ENCODE results near the gene PAQR5.
"Not testable (repeated sequence)": the region's sequence is repeated elsewhere in the genome, so short reads cannot be mapped to it uniquely, and the experiment has no call there.

The PAQR5 gene

GRCh38 chr15:69439623-69440022 lies 140.9 kb downstream of the PAQR5 start:
- ATAC-seq (ENCODE audit: insufficient read depth, low read depth) (no peak), DNase-seq (no peak)
- Histone ChIP-seq H3K36me3 (ENCODE audit: insufficient read depth, low read length) (peaks cover 86% of the 10 kb centered on the region), H3K4me2 (ENCODE audit: insufficient read depth, low read length) (no peak overlapping the region), H2AFZ (ENCODE audit: low read depth, low read length) (no peak overlapping the region), H3K79me2 (ENCODE audit: insufficient read depth, low read length) (no peaks in the 10 kb centered on the region), H3K27ac (ENCODE audit: low read length) (no peak overlapping the region), H3K27me3 (ENCODE audit: insufficient read depth, low read length, poor library complexity) (no peaks in the 10 kb centered on the region), H3K4me3 (ENCODE audit: low read depth in 1 of 2, low read length in 2 of 2) (no peak overlapping the region), H4K20me1 (ENCODE audit: insufficient read depth, low read length) (no peaks in the 10 kb centered on the region), H3K9me3 (ENCODE audit: insufficient read depth, low read length, severe bottlenecking) (no peaks in the 10 kb centered on the region), H3K9ac (ENCODE audit: low read depth, low read length) (no peak overlapping the region), H3K4me1 (ENCODE audit: insufficient read depth, low read length) (no peaks in the 10 kb centered on the region)
- TF ChIP-seq CTCF (IDR thresholded peaks at IDR 0.05; ENCODE audit: borderline replicate concordance, extremely low read depth, low read length, poor library complexity, severe bottlenecking): no peak
- TF ChIP-seq EZH2 (IDR thresholded peaks at IDR 0.05; ENCODE audit: borderline replicate concordance, low read depth, low read length, severe bottlenecking): no peak

GRCh38 chr15:69443032-69443611 lies 144.4 kb downstream of the PAQR5 start:
- no peaks in the 10 kb centered on the region for H4K20me1 ChIP-seq (ENCODE audit: insufficient read depth, low read length)
- no peak for TF ChIP-seq EZH2 (IDR thresholded peaks at IDR 0.05; ENCODE audit: borderline replicate concordance, low read depth, low read length, severe bottlenecking)
- H3K9ac ChIP-seq (ENCODE audit: low read depth, low read length): no peak overlapping the region
- no peaks in the 10 kb centered on the region for H3K9me3 ChIP-seq (ENCODE audit: insufficient read depth, low read length, severe bottlenecking)
- H3K4me2 ChIP-seq (ENCODE audit: insufficient read depth, low read length): no peak overlapping the region
- DNase-seq: no peak
- H3K27ac ChIP-seq (ENCODE audit: low read length): no peak overlapping the region
- H3K4me1 ChIP-seq (ENCODE audit: insufficient read depth, low read length): no peaks in the 10 kb centered on the region
- ATAC-seq (ENCODE audit: insufficient read depth, low read depth): no peak
- H2AFZ ChIP-seq (ENCODE audit: low read depth, low read length): no peak overlapping the region
- no peaks in the 10 kb centered on the region for H3K79me2 ChIP-seq (ENCODE audit: insufficient read depth, low read length)
- H3K4me3 ChIP-seq (ENCODE audit: low read depth in 1 of 2, low read length in 2 of 2): no peak overlapping the region
- H3K27me3 ChIP-seq (ENCODE audit: insufficient read depth, low read length, poor library complexity): no peaks in the 10 kb centered on the region
- H3K36me3 ChIP-seq (ENCODE audit: insufficient read depth, low read length): peaks cover 86% of the 10 kb centered on the region

- no peaks in the 10 kb centered on the region for H3K9me3 ChIP-seq (ENCODE audit: insufficient read depth, low read length, severe bottlenecking)
- H3K36me3 ChIP-seq (ENCODE audit: insufficient read depth, low read length): peaks cover 70% of the 10 kb centered on the region
- H3K27me3 ChIP-seq (ENCODE audit: insufficient read depth, low read length, poor library complexity): no peaks in the 10 kb centered on the region
- H2AFZ ChIP-seq (ENCODE audit: low read depth, low read length): no peak overlapping the region
- no peaks in the 10 kb centered on the region for H3K4me1 ChIP-seq (ENCODE audit: insufficient read depth, low read length)
- DNase-seq (no peak), ATAC-seq (ENCODE audit: insufficient read depth, low read depth) (no peak)
- H3K9ac ChIP-seq (ENCODE audit: low read depth, low read length): no peak overlapping the region
- H3K27ac ChIP-seq (ENCODE audit: low read length): no peak overlapping the region
- TF ChIP-seq EZH2 (IDR thresholded peaks at IDR 0.05; ENCODE audit: borderline replicate concordance, low read depth, low read length, severe bottlenecking) (no peak), CTCF (IDR thresholded peaks at IDR 0.05; ENCODE audit: borderline replicate concordance, extremely low read depth, low read length, poor library complexity, severe bottlenecking) (no peak)
- H3K4me3 ChIP-seq (ENCODE audit: low read depth in 1 of 2, low read length in 2 of 2): no peak overlapping the region
- no peaks in the 10 kb centered on the region for H4K20me1 ChIP-seq (ENCODE audit: insufficient read depth, low read length)
- H3K4me2 ChIP-seq (ENCODE audit: insufficient read depth, low read length): no peak overlapping the region
- H3K79me2 ChIP-seq (ENCODE audit: insufficient read depth, low read length): no peaks in the 10 kb centered on the region
Measured at GRCh38 chr15:69444686-69445085, 146.0 kb downstream of the PAQR5 start.

- TF ChIP-seq CTCF (IDR thresholded peaks at IDR 0.05; ENCODE audit: borderline replicate concordance, extremely low read depth, low read length, poor library complexity, severe bottlenecking) (no peak), EZH2 (IDR thresholded peaks at IDR 0.05; ENCODE audit: borderline replicate concordance, low read depth, low read length, severe bottlenecking) (no peak)
- Histone ChIP-seq H3K79me2 (ENCODE audit: insufficient read depth, low read length) (no peaks in the 10 kb centered on the region), H3K9ac (ENCODE audit: low read depth, low read length) (no peak overlapping the region), H3K27me3 (ENCODE audit: insufficient read depth, low read length, poor library complexity) (no peaks in the 10 kb centered on the region), H3K4me3 (ENCODE audit: low read depth in 1 of 2, low read length in 2 of 2) (no peak overlapping the region), H2AFZ (ENCODE audit: low read depth, low read length) (no peak overlapping the region), H3K27ac (ENCODE audit: low read length) (no peak overlapping the region), H3K36me3 (ENCODE audit: insufficient read depth, low read length) (peaks cover 49% of the 10 kb centered on the region), H3K4me1 (ENCODE audit: insufficient read depth, low read length) (peaks cover 11% of the 10 kb centered on the region), H3K9me3 (ENCODE audit: insufficient read depth, low read length, severe bottlenecking) (no peaks in the 10 kb centered on the region), H4K20me1 (ENCODE audit: insufficient read depth, low read length) (no peaks in the 10 kb centered on the region), H3K4me2 (ENCODE audit: insufficient read depth, low read length) (no peak overlapping the region)
- ATAC-seq (ENCODE audit: insufficient read depth, low read depth) (no peak), DNase-seq (no peak)
Measured at GRCh38 chr15:69446953-69447352, 148.2 kb downstream of the PAQR5 start.

GRCh38 chr15:69450221-69450620 lies 151.5 kb downstream of the PAQR5 start:
- not testable (repeated sequence) for H3K4me3 ChIP-seq (ENCODE audit: low read depth in 1 of 2, low read length in 2 of 2); DNase-seq; H2AFZ ChIP-seq (ENCODE audit: low read depth, low read length); H3K4me2 ChIP-seq (ENCODE audit: insufficient read depth, low read length); ATAC-seq (ENCODE audit: insufficient read depth, low read depth); H3K9me3 ChIP-seq (ENCODE audit: insufficient read depth, low read length, severe bottlenecking); H3K27ac ChIP-seq (ENCODE audit: low read length); H3K27me3 ChIP-seq (ENCODE audit: insufficient read depth, low read length, poor library complexity); H3K9ac ChIP-seq (ENCODE audit: low read depth, low read length)
- Histone ChIP-seq H3K36me3 (ENCODE audit: insufficient read depth, low read length) (peaks cover 48% of the 10 kb centered on the region), H3K4me1 (ENCODE audit: insufficient read depth, low read length) (peaks cover 33% of the 10 kb centered on the region), H3K79me2 (ENCODE audit: insufficient read depth, low read length) (peaks cover 26% of the 10 kb centered on the region), H4K20me1 (ENCODE audit: insufficient read depth, low read length) (peaks cover 24% of the 10 kb centered on the region)

Data from DND-41 (cell line).